Brain pericyte (primary cell): Measurements from ENCODE around the gene KXD1.
"Not testable (repeated sequence)": the region's sequence is repeated elsewhere in the genome, so short reads cannot be mapped to it uniquely, and the experiment has no call there.

Experiments
- DNase-seq: peaks from one replicate; pipeline ENCODE4 v3.0.0-alpha.2; 2012; ENCODE audit warnings: low read depth, low spot score

KXD1 gene

DNA sequence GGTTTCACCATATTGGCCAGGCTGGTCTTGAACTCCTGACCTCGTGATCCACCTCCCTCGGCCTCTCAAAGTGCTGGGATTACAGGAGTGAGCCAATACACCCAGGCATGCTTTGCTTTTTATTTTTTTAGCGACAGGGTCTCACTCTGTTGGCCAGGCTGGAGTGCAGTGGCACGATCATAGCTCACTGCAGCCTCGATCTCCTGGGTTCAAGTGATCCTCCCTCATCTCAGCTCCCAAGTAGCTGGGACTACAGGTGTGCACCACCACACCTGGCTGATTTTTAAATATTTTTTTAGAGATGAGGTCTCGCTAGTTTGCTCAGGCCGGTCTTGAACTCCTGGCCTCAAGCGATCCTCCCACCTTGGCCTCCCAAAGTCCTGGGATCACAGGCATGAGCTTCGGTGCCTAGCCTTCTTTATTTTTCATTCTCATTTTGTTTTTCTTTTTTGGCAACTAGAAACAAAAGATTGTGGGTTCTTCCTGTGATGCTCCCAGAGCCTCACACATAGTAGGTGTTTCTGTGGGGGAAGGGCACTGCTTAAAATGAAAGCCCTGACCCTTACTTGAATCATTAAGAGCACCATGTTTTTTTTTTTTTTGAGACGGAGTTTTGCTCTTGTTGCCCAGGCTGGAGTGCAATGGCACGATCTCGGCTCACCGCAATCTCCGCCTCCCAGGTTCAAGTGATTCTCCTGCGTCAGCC lies 43.2 kb downstream of the KXD1 start:
- not testable (repeated sequence) for DNase-seq

DNA sequence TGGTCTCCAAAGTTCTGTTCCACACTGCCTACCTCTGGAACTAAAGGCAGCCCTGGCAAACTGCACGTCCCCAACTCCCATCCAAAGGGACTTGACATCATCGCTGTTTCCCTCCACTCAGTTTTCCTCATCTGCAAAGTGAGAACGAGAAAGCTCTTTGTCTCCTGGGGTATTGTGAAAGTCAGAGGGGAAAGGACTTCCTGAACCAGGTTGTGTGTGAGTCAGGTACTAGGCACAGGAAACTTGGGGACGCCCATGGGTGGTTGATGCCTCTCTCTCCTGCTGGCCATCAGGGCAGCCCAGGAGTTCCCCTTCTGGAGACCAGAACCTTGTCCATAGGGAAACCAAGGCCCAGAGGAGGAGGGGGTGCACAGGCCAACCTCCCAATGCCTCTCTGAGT lies 44.2 kb downstream of the KXD1 start:
- no peak for DNase-seq

DNA sequence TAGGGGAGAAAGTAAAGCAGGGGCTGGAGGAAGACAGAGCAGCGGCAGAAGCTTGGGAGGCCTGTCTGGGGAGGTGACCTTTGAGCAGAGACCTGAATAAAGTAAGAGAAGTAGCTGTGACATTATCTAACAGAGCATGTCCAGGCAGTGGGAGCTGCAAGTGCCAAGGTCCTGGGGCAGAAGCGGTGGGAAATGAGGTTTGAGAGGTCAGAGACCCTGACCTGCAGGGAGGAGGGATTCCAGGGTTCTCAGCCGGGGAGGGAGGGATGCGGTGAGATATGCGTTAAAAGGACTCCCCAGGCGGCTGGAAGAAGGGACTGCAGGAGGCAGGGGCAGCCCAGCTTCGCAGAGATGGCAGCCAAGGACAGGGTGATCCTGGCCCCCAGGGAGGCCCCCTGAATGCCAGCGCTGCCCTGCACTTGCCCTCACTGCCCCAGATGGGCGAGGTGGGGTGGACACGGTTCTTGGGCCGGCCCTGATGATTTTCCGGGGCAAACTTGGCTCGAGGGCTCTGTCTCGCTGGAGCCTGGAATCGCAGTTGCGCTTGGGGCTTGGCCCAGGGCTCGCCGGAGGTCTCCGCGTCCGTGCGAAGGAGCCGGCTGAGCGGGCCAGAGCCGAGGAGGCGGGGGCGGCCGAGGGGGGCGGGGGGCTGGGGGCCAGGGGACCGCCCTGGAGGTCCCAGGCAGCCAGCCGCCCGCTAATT lies 45.7 kb downstream of the KXD1 start:
- DNase-seq, result no peak

DNA sequence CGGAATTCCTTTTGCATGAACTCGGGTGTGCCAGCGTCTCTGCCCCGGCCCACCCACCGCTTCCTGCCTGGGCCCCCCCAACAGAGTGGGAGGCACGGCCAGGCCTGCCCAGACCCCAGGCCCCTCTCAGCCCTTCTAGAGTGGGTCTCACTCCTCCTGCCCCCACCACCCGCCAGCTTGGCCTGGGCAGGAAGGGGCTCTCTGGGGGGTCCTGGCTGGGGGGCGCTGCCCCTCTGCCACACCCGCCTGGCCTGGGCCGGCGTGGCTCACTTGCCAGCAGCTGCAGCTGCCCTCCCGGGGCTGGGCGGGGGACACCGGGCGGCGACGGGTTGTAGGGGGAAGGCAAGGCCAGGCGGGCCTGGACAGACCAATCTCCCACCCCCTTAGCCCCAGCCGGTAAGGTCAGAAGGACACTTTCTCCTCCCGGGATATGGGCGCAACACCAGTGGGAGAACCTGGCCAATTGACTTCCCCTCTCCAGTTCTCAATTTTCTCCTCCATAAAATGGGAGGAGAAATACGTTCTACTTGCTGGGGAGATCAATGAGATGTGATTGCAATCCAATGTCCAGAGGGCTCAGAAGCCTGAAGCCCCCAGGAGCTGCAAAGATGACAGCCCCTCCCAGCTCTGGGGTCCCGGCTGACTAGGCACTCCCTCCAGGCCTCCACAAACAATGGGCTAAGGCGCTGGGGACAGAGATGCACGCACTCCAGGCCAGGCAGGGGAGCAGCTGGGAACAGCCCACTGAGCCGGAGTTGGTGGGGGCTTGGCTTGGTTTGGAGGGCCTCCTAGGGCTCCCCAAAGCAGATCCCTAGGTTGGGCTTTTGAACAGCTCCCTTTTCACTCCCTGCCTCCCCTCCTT lies 46.5 kb downstream of the KXD1 start:
- DNase-seq, result no peak

DNA sequence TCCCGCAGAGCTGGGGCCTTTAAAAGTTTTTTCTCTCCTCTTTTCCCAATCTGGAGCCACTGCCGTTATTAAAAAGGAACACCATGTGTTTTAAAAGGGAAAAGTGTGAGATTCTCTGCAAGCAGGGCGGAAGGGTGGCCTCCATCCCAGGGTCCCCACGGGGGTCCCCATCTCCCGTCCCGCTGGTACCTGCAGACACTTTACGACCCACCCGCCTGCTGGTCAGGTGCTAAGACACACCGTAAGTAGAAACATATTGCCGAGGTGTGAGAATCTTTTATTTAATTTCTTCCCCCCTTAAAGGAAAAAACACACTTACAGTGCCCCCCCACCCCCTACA lies 47.1 kb downstream of the KXD1 start:
- DNase-seq, result no peak

DNA sequence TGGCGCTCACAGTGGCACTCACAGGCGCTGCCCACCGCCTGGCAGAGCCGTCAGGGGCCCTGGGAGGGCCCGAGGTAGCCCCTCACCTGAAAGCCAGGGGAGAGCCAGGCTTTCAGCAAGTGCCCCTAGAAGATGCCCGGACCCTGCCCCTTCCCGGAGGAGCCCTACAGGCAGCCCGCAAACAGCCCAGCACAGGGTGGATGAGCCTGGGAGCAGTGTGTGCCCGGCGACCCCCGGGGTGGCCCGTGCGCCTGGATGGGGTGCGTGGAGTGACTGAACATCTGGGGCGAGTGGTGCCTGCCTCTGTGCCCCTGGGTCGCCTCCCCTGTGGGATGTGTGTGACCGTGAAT lies 47.5 kb downstream of the KXD1 start:
- no peak for DNase-seq

DNA sequence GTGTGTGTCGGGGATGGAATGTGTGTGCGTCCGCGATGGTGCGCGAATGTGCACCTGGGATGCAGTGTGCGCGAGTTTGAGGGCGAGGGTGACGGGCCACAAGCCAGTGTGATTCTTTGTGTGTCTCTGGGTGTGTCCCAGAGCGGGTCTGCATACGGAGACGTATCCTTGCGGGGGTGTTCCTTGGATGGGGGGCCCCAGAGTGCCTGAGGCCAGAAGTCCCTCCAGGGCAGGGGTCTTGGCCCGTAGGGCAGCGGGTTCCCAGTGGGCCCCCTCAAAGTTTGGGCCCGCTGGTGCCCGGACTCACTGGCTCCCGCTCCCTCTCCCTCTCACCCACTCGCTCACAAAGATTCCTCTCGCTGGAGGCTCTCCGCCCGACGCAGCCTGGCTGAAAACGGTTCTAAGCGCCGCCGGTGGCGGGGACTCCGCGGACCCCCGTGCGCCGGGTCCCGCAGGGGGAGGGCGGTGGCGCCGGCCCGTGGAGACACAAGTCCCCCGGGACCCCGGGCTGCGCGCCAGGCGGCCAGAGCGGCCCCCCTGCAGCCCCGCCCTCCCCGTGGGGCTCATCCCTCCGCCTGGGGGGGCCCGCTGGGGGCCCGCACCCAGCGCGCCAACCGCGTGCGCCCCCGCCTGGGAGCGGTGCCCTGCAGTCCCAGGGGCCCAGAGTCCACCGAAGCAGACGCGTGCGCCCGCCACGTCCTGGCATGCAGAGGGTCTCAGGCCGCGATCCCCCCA lies 48.0 kb downstream of the KXD1 start:
- no peak for DNase-seq

DNA sequence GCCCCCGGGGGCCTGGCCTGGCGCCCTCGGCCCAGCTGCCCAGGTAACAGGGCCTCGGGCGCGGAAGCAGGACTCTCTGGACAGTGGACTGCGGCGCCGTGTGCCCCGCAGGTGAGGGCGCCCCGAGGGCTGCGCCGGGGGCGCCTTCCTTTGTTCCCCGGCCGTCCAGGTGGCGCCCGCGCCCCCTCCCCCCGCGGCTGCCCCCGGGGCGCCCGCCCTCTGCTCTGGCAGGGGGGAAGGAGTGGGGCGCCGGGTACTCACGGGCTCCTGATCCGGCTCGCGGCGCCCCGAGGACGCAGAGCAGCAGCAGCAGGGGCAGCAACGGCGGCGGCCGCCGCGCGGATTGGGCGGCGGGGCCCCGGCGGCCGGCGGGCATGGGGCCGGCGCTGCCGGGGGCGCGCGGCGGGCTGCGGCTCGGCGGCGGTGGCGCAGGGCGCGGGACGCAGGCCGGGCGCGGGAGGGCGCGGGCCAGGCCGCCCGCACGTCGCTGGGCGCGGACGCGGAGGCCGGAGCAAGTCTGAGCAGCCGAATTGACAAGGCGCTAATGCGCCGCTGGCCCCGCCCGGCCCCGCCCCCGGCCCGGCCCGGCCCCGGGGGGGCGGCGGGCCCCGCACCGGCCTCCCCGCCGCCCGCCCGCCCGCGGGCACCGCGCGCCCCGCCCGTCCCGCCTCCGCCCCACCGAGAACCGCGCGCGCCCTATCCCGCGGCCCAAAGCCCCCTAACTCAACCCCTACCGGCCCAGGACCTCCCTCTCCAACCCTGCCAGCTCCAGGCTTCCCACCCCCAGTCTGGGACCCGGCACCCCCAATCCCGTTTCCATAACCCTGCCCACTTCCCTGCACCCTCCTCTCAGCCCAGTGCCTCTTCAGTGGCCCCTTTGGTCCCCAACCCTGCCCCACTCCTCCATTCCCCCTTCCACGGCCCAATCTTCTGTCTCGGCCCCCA lies 48.9 kb downstream of the KXD1 start, which contains the start of gene CRLF1:
Gene CRLF1 (minus strand): TSS at position 519 of the 945 bp plus-strand sequence. CDS start 143 bp downstream, at position 376.
- no peak for DNase-seq

DNA sequence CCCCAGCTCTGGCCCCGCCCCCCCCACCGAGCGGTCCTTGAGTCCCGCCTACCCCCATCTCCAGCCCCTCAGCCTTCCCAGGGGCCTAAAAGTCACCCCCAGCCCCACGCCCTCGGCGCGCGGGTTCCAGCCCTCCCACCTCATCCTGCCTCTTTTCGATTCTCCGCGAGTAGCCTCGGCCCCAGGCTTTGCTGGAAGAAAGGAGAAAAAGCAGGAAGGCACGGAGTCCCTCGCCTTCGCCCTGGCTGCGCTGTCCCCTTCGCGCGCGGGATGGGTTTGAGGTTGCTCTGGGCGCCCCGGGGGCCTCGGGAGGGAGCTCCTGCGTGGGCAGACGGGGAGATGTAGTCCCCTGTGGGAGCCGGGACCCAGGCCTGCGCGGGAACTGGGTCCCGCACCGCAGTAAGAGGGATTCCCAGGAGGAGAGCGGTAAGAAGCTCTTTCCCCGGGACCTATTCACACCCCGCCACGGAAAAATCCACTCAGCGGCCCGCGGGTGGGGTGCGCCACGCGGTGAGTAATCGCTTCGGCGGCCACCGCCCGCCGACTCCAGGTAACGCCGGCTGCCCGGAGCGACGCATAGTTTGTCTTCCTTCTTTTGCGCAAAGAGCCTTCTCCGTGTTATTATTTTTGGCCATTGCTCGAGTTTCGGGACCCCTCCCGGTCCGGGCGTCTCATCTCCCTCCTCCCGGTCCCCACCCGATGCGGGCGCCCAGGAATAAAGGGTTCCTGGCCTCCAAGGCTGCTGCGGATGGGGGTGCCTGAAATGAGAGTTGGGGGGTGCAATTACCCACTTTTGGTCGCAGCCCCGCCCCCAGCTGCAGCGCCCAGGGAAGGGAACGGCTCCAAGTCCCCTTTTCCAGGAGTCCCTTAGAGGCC lies 49.8 kb downstream of the KXD1 start:
- no peak for DNase-seq

DNA sequence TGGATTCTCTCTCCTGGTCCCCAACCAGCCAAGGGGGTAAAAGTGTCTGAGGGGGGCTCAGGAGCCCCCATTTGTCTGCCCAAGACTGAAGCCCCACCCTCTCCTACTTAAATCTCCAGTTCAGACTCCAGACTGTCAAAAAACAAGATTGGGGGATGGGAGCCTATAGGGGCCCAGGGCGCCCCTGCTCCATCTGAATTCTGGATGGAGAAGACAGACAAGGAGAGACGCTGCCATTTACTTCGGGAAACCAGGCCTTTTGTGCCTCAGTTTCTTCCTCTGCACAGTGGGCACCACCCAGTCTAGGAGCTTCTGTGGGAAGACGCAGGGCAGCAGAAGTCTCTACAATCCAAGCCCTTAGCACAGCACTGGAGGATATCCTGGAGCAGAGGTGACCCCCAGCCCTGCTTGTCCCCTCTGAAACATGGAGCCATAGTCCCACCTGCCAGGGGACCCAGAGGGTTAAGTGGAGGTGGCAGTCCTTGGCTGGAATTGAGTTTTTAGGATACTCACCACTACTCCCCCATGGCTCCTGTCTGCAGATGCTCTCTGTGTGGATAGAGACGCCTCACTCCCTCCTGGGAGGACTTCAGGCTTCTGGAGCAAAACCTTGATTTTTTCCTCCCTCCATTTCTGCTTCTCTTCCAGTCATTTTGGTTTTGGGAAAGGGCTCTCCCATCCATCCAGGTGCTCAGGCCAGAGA lies 50.6 kb downstream of the KXD1 start:
- DNase-seq, result no peak

DNA sequence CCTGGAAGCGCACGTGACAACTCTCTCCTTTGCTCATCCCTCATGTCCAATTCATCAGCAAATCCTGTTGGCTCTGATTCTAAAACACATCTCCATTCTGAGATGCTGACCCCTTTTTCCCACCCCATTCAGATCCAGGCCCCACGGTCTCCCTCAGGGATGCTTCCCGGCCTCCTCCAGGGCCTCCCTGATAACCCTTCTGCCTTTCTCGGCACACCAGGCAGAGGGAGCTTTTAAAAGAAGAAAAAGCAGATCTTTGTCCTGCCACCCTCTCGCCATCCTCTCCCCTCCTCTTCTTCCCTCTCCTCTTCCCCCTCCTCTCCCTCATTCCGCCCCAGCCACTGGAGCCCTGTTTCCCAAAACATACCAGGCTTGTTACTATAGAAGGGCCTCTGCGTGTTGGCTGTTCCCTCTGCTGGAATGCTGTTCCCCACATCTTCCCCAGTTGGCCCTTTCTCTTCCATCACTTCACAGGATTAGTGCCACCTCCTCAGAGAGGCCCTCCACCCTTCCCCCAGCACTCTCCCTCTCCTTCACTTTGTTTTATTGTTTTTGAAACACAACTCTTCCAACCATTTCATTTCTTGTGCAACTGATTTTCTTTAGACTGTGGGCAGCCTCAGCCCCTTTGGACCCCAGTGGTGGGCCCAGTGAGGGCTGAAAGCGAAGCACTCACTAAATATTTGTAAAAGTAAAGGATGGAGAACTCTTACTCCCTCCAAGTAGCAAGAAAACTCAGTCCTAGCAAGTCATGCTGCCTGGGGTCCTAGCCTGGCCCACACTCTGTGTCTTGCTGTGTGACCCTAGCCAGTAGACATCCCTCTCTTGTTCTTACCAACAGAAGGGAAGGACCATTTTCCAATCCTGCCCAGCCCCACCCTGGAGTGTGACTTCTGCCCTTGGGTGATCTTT lies 51.4 kb downstream of the KXD1 start:
- no peak for DNase-seq

DNA sequence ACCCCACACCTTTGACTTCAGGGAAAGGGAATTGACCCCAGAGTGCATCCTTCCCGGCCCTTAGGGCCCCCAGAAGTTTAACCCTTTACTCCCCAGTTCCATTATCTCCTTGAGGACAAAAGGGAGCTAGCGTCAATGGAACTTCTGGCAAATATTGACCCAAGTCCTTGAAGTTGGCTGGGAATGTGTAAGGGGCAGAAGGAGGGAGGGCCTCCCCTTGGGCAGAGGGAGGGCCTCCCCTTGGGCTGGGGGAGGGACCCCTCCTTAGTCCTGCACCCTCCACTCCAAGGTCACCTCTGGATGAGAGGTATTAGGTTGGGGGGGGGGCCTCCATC lies 52.0 kb downstream of the KXD1 start:
- no peak for DNase-seq

DNA sequence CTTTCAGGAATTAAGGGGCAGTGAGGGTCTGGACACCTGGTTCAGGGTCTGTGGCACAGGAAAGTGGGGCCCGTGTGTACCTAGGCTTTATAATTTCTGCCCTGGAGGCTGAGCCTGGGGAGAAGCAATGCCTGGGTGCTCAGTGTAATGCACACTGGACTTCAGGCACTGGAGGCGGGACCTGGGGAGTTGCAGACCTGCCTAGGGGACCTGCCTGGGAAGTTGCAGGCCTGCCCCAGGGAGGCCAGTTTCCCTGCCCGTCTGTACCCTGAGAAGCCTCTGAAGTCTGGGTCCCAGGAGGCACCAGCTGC lies 52.5 kb downstream of the KXD1 start:
- DNase-seq, result no peak

DNA sequence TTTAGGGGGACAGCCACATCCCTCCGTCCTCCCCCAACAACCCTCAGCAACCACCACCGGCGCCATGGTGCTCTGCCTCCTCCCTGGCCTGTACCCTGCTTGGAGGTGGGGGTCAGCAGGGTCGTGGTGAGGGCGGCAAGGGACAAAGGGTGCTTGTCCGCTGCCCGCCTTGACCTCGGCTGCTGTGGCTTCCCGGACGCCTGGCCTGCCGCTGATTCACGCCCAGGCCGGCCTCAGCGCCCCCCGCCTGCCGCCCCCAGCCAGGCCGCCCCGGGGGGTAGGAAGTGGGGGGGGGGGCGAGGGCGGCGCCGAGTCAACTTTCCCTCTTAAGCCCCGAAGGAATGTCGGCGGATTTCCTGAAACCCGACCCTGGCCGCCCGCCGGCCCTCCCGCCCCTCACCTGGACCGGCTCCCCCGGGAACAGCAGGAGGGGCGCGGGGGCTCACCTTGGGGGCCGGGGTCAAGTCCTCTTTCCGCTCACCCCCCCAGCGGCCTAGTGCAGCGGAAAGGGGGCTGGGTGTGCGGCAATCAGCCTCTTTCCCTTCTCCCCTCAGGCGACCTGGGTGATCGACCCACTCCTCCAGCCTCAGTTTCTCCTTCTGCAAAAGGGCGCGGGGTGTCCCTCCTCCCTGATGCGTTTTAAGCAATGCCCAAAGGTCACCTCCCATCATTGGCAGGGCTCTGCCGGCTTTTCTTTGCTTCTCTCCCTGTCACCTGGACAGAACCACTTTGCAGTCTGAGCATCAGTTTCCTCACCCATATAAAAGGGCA lies 53.1 kb downstream of the KXD1 start:
- DNase-seq, result no peak

DNA sequence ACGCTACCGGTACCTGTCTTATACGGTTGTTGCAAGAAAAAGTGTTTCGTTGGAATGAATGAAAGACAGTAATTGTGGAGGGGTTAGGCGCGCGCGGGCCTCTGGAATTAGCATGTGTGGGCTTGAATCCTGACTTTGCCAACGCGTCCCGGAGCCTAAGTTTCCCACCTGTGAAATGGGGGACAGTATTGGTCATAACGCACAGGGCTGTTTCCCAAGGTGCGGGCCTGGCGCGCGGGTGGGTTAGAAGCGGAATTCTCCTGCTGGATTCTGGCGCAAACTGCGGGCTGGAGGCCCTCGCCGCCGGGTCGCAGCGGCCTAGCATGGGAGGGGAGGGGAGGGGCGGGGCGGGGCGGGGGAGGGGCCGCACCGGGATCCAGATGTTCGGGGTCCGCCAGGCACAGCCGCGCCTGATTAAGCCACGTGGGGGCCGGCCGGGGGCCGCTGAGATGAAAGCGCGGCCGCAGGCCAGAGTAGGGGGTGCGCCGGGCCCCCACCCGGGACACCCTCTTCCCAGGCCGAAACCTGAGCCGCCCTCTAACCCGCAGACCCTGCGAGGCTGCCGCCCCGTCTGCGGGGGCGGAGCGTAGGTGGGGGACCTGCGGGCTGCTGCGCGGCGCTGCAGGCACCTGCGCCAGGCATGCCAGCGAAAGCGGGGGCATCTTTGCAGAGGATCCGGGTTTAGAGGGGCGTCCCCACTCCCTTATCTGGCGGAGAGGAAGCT lies 53.8 kb downstream of the KXD1 start:
- no peak for DNase-seq

DNA sequence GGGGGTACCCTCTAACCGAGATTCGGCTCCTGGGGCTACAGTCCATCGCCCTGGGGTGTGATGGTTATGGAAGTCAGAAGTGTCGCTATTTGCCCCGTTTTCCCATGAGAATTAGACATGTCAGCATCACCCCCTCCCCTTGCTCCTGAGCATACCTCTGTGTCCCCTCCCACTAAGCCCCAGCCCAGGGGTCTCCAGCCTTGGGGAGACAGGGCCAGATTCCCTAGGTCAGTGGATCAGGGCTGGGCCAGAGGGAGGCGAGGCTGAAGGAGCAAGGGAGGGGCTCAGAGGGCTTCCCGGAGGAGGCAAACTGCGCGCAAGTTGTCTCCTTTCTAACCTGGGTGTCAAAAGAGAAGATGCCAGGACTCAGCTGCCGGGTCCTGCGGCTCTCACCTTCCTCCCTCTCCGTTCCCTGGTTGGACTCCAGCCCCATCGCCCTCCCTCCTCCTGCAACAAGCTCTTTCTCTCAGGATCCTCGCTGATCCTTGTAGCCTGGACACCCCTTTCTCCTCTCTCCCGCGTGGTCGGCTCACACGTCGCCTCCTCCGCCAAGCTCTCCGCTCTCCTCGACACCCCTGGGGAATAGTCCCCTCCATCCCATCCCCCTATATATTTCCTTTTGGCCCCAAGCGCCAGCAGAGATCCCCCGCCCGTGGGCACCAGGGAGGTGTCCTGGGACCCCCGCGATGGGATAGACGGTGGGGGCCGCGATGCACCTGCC lies 54.5 kb downstream of the KXD1 start:
- no peak for DNase-seq
